PFSK-1 (cell line): ENCODE measurements around the gene PTPN14.

Experiments
- POLR2AphosphoS5 ChIP-seq: IDR thresholded peaks from 2 replicates; pipeline ENCODE4 v1.6.1; 2012; ENCODE audit warnings: low read depth, mild to moderate bottlenecking, control low read depth, low read length, moderate library complexity
- TAF1 ChIP-seq: IDR thresholded peaks from 2 replicates; pipeline ENCODE4 v1.6.1; 2012; ENCODE audit warnings: low read length, control low read depth, borderline replicate concordance; ENCODE audit not compliant: insufficient read depth

- TF ChIP-seq TAF1 (no peak), POLR2AphosphoS5 (no peak)
These were observed 106.2 kb downstream of the PTPN14 start for GRCh38 chr1:214445199-214445598.
